Measurements from ENCODE around the gene BGN.

The BGN gene

DNA sequence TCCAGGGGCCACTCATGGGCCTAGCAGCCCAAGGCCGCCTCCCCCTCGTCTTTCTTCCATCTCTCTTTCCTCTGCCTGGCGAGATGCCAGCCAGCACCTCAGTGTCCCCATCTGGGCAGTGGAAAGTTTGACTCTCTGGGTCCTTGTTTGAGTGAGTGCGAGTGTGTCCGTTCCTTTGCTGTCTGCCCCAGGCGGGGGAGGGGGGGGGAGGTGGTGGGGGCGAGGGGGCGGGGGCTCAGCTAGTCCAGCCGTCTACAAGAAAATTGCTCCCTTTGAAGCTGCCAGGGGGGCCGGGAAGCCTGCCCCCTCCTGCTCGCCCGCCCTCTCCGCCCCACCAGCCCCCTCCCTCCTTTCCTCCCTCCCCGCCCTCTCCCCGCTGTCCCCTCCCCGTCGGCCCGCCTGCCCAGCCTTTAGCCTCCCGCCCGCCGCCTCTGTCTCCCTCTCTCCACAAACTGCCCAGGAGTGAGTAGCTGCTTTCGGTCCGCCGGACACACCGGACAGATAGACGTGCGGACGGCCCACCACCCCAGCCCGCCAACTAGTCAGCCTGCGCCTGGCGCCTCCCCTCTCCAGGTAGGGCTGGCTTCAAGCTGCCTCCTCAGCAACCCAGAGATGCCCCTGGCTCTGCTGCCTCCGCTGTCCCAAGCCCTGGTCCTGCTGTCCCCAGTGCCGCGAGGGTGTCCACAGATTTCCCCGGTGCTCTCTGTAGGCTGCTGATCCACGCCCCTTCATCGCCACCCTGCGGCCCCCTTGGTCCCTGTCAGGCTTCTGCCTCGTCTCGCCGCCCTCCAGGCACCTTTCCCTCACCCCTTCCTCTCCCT lies at the start of gene BGN:
BGN (plus strand) TSS at position 440 of the 821 bp plus-strand sequence. CDS start 9,652 bp downstream, outside the sequence.
- peak; percentile 8 for DNase-seq

DNA sequence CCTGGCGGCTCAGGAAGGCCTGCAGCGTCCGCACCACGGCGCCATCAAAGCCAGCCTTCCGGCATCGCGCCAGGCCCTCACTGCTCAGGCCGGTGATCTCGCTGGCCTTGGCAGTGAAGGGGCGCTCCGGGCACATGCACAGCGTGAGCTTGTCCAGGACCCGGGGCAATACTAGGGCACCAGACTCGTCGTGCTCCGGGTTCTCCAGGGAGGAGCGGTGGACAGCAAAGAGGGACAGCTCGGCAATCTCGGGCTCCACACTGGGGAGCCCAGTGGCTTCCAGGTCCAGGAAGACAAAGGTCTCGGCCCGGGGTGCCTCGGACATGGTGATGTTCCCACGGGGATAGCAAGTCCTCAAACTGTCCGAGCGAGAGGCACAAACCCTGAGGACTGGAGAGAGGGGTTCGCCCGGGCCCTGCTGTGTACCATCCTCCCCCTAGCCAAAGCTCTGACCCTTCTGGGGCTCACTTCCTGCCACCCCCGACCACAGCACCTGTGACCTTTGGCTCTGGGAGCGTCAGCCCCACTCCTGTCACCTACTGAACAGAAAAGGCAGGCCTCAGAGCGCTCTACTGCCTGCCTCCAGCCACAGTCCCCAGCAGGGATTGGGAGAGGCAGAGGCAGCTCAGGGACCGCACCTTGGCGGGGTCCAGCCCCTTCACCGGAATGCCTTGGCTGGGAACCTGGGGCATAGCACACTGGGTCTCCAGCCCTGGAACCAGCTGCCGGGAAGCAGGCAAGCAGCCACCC lies 49.5 kb upstream of the BGN start:
- no peak for DNase-seq

DNA sequence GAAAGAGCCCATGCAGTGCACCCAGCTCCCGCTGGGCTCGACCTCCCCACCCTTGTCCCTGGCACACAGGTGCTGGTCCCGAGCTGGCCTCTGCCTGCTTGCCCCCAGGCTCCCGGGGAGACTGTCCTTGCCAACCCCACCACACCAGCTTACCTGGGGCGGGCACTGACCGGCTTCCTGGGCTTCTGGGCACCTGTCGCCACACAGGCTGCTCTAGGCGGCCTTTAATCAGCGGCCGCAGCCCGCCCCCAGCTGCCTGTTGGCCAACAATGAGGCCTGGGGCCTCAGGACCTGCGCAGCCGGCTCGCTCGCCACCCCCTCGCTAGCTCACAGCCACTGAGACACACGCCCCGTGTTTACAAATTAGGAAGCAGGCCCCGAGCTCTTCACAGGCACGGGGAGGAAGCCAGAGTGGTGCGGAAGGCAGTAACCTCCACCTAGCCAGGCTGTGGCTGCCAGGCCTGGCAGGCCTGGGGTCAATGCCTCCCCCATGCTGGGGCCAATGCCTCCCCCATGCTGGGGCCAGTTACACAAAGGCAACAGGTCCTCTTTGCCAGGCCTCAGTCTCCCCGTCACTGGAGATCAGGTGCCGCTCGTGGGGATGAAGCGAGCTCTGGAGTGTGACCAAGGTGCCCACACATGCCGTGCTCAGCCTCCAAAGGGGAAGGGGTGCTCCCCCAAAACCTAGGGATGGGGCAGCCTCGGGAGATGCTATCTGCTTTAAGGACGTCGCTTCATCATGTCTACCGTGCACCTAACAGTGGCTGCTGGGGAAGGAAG lies 48.7 kb upstream of the BGN start, which contains the start of gene TREX2:
TREX2 (minus strand) TSS at position 201 of the 780 bp plus-strand sequence. CDS start 626 bp downstream, outside the sequence.
- DNase-seq: no peak

DNA sequence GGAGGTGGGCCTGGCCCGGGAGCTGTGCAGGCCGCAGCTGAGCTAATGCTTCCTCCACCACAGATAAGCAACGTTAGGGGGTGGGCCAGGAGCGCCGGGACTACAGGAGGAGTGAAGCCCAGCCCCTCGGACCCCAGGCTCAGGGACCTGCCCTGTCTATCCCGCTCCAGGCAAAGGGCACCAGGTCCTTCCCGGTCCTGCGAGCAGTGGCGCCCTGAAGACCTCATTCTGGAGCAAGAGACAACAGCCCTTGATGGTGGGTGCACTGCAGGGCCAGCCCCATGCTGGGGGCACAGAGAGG lies 48.2 kb upstream of the BGN start:
- DNase-seq: no peak

DNA sequence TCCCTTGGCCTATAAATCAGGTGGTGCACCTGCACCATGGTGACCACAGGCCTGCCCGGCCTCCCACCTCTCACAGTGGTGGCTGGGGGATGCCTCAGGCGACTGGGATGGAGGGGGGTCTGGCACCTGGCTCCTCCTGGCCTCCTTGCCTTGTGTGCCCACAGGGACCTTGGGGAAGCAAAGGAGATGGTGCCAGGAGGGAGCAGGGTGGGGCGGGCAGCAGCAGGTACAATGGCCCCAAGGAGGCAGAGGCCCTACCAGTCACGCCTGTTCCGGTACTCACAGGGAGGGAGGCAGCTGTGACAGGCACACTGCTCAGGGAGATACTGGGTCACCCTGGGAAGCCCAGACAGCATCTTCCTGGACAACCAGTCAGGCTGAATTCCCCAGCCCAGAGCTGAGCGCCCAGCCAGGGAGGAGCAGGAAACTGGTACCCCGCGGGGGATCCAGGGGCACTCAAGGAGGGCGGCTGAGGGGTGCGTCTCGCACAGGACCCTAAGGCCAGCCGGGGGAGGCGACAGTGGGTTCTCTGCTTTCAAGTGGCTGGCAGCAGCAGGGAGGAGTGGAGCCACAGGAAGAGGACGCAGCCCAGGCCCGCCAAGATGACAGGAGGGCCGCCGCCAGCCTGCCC lies 47.7 kb upstream of the BGN start:
- no peak for DNase-seq

DNA sequence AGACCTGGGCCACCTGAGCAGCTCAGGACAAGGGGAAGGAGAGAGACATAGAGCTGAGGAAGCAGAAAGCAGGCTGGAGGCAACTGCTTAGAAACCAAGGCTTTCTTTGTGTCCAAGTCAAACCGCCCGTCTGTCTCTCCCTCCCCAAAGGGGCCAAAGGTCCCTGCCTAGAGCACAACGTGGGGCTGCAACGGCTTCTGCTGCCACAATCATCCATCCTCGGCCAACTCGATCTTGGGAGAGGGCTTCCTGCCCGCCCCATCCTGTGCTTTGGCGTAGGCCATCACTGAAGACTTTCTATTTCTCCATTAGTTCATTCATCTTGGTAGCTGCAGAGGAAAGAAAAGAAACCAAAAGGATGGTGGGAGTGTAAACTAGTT lies 47.2 kb upstream of the BGN start:
- no peak for DNase-seq

DNA sequence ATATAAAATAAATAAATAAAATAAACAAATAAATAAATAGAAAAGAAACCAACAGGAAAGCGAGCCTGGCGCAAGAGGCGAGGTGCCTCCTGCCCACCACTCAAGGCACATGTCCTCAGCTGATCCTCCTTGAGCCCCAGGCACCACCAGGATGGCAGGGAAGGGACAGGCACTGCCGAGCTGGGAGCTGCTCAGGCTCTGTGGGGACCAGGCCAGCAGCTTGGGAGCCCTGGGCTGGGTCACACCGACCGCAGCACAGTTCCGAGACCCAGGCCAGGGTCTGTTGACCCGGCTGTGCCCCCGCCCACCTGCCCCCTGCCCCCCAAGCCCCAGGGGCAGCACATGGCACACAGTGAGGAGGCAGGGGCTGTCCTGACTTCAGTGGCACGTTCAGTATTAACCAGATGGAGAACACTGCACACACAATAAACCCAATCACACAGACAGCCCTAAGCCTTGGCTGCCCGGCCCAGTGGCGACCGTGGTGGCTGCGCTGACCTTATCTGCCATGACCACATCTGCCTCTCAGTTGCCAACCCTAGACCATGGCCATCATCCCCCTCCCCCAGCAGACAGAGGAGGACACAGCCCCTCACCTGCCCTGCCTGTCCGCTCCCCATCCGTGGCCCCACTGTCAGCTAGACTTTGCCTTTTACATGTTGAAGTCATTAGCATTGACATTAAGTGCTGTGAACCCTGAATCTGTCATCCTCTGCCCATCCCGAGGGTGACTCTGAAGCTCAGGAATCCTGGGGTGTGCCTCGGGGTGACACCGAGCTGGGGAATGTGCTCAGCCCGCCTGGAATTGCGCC lies 46.0 kb upstream of the BGN start:
- DNase-seq: no peak

DNA sequence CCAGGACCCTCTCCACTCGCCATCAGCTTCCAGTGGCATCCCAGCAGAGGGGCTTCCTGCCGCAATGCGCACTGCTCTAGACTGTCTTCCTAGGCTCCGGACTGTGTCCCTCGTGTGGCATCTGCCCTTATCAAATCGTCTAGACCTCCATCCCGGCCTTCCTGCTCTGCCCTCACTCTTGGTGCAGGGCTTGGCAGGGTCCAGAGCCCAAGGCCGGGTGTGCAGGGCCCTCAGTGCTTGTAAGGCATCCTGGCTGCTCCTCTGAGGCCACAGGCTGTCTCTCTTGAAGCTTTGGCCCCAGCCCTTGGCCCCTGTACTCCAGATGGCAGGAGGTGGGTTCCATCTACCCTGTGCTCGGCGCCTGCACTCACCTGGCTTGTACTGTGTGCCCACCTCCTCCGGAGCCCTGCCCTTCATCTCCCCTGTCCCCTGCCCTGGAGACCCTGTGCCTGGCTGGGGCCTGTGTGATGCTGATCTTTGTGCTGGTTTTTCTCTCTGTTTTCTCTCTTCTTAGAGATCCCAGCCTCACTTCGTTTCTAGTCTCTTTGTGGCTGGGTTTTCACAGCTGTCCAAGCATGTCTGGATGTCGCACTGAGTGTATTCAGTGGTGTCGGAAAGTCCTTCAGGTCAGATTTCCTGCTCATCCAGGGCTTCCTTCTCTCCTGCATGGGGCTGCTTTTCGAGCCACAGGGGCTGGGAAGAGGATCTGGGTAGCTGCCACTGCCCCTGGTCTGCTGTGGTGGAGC lies 45.2 kb upstream of the BGN start:
- DNase-seq: no peak

DNA sequence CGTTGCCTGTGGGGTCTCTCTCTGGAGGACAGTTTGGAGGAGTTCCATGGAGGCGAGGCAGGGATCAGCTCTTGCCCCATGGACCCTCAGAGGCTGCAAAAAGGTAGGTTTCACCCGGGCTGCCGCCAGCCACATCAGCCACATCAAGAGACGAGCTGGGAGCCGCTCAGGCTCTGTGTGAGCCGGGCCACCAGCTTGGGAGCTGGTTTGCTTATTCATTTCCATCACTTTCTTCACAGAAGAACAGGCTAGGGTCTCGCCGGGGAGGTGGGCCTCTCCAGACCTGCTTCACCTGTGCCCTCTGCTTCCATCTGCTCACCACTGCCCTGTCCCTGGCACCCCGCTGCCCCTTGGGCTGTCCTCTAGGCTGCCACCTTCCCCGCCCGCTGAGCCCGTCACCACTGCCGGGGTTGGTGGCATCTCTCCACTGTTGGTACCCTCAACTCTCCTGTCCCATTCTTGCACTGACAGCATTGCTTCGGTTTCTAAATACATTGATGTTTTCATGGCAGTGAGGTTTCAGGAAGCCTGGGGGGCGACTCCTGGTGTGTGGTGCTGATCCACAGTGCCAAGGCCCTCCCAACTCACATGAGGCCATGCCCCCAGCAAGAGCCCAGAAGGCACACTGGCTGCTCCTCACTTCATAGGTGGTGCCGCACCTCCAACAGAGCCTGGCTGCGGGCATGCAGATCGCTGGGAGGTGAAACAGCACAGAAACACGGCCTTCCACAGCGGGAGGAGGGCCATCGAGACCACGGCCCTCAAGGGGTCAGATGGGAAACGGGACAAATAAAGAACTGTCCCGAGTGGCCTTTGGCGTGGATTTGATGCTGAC lies 44.4 kb upstream of the BGN start:
- DNase-seq: no peak

DNA sequence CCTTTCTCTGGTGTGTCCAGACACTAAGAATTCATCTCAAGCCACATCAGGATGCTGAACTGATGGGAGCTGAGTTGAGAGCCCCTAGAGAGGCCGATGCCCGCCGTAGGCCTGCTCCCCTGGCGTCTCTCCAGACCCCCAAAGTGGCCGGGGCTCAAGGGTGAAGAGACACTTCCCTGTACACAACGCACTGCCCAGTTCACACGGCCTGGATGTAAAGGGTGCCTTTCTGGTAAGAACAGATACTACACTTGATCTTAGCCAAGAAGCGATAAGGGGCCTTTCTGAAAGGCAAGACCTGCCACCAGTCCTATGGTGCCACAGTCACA lies 43.9 kb upstream of the BGN start:
- DNase-seq: no peak

DNA sequence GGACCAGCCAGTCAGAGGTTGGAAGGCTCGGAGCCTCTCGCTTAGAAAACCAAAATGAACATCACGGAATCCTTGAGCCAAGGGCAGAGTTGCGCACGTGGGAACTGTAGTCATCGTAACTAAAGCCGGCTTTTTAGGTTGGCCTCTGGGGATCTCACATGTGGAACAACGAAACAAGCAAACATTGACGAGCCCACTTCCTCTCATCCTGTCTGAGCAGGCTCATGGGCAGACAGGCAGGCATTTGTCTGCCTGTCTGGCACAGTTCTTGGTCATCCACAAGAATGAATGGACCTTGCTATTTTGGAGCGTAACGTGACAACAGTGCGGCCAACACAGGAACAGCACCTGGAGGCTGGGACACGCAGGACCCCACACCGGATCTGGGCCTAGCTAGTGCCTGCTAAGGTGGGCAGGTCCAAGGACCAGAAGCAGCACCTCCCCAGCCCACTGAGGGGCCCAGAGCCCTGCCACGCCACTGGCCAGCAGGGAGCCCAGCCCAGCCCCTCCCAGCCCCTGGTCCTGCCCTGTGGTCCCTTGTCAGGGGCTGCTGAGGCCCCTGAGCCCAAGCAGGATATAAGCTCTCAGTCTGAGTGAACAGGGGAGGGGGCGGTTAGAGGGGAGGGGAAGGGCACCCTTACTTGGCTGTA lies 39.8 kb upstream of the BGN start:
- DNase-seq: no peak

DNA sequence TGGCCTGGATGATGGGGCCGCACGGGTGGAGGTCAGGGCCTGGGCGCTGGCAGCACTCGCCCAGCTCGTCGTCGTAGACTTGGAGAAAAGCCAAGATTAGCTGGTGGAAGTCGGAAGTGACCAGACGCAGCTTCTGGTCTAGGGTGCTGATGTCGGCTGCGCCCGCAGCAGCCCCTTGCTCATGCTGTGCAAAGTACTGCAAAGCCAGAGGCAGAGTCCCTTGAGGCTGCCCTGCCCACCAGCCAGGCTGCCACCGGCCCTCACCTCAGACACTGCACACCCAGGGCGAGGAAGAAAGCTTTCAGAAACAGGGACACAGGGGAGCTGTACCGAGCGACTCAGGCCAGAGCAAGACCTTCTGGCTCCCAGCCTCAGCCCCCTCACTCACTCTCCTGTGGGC lies 39.2 kb upstream of the BGN start:
- no peak for DNase-seq

DNA sequence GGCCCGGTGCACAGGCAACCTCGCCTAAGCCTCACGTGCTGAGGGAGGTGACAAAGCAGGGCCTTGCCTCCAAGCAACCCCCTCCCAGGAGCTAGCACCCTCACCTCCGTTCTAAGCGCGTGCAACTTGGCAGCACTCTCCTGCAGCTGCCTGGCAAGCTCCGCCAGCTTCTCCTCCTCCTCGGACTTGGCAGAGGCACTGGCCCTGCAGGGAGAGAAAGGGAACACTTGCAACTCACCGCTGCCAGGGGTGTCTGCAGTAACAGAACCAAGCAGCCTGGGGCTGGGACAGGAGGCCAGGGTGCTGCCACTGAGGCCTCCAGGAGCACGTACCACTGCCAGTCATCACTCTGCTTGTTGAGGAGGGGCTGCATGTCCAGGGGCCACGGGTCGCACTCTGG lies 38.6 kb upstream of the BGN start:
- DNase-seq: no peak

DNA sequence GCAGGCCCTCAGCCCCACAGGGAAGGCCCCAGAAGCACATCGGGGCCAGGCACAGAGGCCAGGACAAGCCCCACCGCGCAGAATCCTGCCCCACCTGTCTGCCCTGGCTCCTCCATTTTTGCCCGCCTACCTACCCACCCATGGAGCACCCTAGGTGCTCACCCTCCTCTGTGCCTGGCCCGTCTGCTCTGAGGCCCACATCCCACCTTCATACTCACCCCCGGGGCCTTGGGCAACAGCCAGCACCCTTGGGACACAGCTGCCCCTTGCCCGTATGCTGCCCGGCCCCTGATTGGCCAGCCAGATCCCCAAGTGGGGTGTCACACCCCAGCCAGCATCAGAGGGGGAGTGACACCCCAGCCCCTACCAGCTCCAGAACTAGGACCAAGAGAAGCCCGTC lies 38.1 kb upstream of the BGN start:
- DNase-seq: no peak

DNA sequence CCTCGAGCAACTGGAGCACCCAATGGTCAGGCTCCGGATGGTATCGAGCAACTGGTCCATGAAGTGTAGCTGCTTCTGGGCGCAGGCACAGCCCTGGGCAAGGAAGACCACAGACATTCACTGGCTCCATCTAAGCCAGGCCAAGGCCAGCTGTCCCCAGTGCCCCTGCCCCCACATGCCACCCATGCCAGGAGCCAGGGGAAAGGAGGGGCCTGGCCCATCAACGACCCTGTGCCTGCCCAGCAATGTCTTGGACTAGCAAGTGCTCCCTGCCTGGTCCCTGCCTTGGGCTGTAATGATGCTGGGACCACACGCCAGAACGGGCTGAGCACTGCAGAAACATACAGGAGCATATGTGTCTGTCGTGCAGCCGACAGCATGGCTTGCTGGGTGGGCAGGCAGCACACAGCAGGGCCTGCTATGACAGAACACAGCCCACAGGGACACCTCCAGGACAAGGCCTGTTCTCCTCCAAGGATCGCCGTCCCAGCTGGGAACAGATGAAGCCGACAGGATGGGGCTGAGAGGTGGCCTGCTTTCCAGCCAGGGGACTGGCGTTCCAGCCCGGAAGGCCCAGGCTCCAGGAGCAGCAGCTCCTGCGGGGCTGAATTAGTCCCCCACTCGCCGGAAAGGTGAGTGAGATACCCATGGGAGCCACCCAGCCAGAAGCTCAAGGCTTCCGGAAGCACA lies 37.5 kb upstream of the BGN start:
- no peak for DNase-seq

DNA sequence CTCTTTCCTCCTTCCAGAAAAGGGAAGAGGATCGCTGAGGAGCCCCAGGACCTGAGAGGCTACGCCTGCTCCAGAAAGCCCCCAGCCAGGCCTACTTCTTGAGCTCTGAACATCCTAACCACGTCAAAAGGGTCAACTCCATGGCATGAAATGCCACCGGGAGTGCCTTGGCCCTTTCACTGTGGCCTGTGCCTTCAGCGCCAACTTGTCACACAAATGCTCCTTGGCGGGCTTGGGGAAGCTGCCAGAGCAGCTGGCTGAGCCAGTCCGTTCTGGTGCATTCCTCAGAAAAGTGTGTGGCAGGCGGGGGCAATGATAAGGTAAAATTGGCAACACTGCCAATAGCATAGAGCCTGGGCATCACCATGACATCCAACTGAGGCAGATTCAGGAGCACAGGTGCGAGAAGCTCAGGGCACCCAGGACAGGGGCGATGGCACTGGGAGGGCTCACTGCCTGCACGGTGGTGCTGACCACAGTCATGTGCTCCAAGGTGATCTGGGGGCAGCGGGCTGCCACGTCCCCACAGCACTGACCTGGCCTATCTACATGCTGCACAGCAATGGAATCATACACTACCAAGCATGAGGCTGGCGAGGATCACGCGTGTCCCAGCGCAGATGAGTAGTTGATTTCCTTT lies 36.8 kb upstream of the BGN start:
- DNase-seq: no peak

DNA sequence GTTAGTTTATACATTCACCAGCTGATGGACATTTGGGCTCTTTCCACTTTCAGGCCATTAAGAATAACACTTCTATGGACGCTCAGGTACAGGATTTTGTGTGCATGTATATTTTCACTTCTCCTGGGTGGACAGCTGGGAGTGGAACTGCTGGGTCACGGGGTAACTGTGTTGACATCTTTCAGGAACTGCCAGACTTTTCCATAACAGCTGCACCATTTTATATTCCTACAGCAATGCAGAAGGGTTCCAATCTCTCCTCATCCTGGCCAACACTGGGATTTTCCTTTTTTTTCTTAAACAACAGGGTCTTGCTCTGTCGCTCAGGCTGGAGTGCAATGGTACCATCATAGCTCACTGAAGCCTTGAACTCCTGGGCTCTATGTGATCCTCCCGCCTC lies 36.3 kb upstream of the BGN start:
- no peak for DNase-seq

DNA sequence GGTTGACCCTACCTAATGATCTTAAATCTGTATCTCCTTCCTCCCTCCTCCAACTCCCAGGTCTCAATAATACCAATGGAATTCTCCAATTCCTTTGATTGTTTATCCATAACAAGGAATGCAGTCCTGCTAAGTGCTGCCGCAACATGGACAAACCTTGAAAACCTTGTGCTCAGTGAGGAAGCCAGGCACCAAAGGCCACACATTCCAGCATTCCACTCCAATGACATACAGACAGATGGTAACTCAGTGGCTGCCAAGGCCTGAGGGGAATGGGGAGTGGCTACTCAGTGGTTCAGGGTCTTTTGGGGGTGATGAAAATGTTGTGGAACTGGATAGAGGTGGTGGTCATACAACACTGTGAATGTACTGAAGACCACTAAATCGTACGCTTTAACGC lies 34.8 kb upstream of the BGN start:
- no peak for DNase-seq

DNA sequence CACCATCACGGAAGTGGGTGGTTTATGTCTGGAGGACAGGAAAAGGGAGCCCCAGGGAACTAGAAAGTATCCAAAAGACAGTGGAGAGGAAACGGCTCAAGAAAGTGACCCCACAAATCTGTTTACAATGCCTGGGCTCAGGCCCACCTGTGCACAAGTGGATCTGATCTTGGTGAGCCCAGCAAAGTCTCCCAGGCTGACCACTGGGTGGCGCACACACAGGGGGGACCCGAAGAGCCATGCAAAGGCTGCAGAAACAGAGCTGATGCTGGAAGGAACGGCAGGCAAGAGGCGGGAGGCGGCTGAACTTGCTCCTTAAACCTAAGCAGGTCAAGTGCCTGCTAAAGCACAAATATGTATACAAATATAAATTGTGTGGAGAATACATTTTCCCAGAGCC lies 34.0 kb upstream of the BGN start:
- DNase-seq: peak; percentile 22

Data from stimulated activated CD4-positive, alpha-beta T cell treated with anti-CD3 and anti-CD28 coated beads, Interleukin-1b, Interleukin-23, amount 100 ng/mL, for 48 hours (primary cell).